ENCODE data around the gene DAP.
"Not testable (repeated sequence)": the region's sequence is repeated elsewhere in the genome, so short reads cannot be mapped to it uniquely, and the experiment has no call there.

DAP gene

GRCh38 chr5:10649666-10650380 lies 111.2 kb downstream of the DAP start:
- no peak for DNase-seq

GRCh38 chr5:10648806-10649665 lies 112.0 kb downstream of the DAP start:
- DNase-seq = no peak

- DNase-seq = no peak
Observed at GRCh38 chr5:10647640-10648039, 113.4 kb downstream of the DAP start.

- DNase-seq = no peak
Observed at GRCh38 chr5:10645671-10646070, 115.4 kb downstream of the DAP start.

GRCh38 chr5:10645146-10645545 lies 115.9 kb downstream of the DAP start:
- DNase-seq = no peak

GRCh38 chr5:10644192-10644591 lies 116.8 kb downstream of the DAP start:
- DNase-seq = no peak

- no peak for DNase-seq
Observed at GRCh38 chr5:10642367-10642766, 118.7 kb downstream of the DAP start.

GRCh38 chr5:10639846-10640368 lies 121.1 kb downstream of the DAP start:
- DNase-seq = no peak

- not testable (repeated sequence) for DNase-seq
Observed at GRCh38 chr5:10638723-10639122, 122.3 kb downstream of the DAP start.

GRCh38 chr5:10637944-10638343 lies 123.1 kb downstream of the DAP start:
- no peak for DNase-seq

- no peak for DNase-seq
Observed at GRCh38 chr5:10636363-10637142, 124.5 kb downstream of the DAP start.

GRCh38 chr5:10635867-10636350 lies 125.1 kb downstream of the DAP start:
- no peak for DNase-seq

- DNase-seq = peak; percentile 81
Observed at GRCh38 chr5:10635257-10635866, 125.7 kb downstream of the DAP start.

- DNase-seq = no peak
Observed at GRCh38 chr5:10634562-10634961, 126.5 kb downstream of the DAP start.

- no peak for DNase-seq
Observed at GRCh38 chr5:10634050-10634449, 127.0 kb downstream of the DAP start.

- peak; percentile 47 for DNase-seq
Observed at GRCh38 chr5:10633271-10634049, 127.6 kb downstream of the DAP start.

- peak; percentile 71 for DNase-seq
Observed at GRCh38 chr5:10632110-10632761, 128.8 kb downstream of the DAP start.

- DNase-seq = no peak
Observed at GRCh38 chr5:10631316-10631996, 129.6 kb downstream of the DAP start.

GRCh38 chr5:10630744-10631143 lies 130.3 kb downstream of the DAP start:
- DNase-seq = not testable (repeated sequence)

- no peak for DNase-seq
Observed at GRCh38 chr5:10630126-10630525, 130.9 kb downstream of the DAP start.

GRCh38 chr5:10629682-10630081 lies 131.4 kb downstream of the DAP start:
- no peak for DNase-seq
